ENCODE results near the gene THSD7B. TPM values are rescaled to one million over a fixed set of nuclear protein-coding genes. Genes with fewer than 3 reads are reported as not detected.
"Not testable (repeated sequence)": the region's sequence is repeated elsewhere in the genome, so short reads cannot be mapped to it uniquely, and the experiment has no call there.

THSD7B gene
- total RNA-seq, 2 donors from 2014 or later, result 0.51 to 5.4 TPM

- Histone ChIP-seq H3K4me1 (replicated peaks) (no peaks in the 10 kb centered on the region), H3K4me3 (no peak overlapping the region), H3K27ac (no peak overlapping the region), H3K9me3 (no peaks in the 10 kb centered on the region), H3K27me3 (replicated peaks; ENCODE audit: insufficient read depth) (no peaks in the 10 kb centered on the region), H3K36me3 (no peaks in the 10 kb centered on the region)
- intact Hi-C loops (cut with DNase I), result no loop called here
- DNase-seq (ENCODE audit: low spot score), result no peak
- no peak for TF ChIP-seq POLR2A (IDR thresholded peaks at IDR 0.05)
- no peak for TF ChIP-seq POLR2AphosphoS5 (IDR thresholded peaks at IDR 0.05)
- no peak for TF ChIP-seq CTCF (IDR thresholded peaks at IDR 0.05)
Observed at GRCh38 chr2:137049518-137049917, 284.2 kb downstream of the THSD7B start.

- Histone ChIP-seq H3K9me3 (no peaks in the 10 kb centered on the region), H3K4me1 (replicated peaks) (no peaks in the 10 kb centered on the region), H3K27ac (no peak overlapping the region), H3K4me3 (no peak overlapping the region), H3K27me3 (replicated peaks; ENCODE audit: insufficient read depth) (no peaks in the 10 kb centered on the region), H3K36me3 (no peaks in the 10 kb centered on the region)
- DNase-seq (ENCODE audit: low spot score), result no peak
- WGBS, result 88% methylated on average over 2 of the region's 2 CpGs
- TF ChIP-seq CTCF (IDR thresholded peaks at IDR 0.05), result no peak
- TF ChIP-seq POLR2A (IDR thresholded peaks at IDR 0.05), result no peak
- no peak for TF ChIP-seq POLR2AphosphoS5 (IDR thresholded peaks at IDR 0.05)
- intact Hi-C loops (cut with DNase I), result no loop called here
Observed at GRCh38 chr2:137050949-137051348, 285.6 kb downstream of the THSD7B start.

GRCh38 chr2:137051778-137052398, 286.5 kb downstream of the THSD7B start:
- no peak overlapping the region for H3K27ac ChIP-seq
- TF ChIP-seq POLR2AphosphoS5 (IDR thresholded peaks at IDR 0.05), result no peak
- TF ChIP-seq CTCF (IDR thresholded peaks at IDR 0.05), result no peak
- no peak for TF ChIP-seq POLR2A (IDR thresholded peaks at IDR 0.05)
- no peaks in the 10 kb centered on the region for H3K36me3 ChIP-seq
- 46% methylated on average over 2 of the region's 2 CpGs for WGBS
- DNase-seq (ENCODE audit: low spot score), result no peak
- no peaks in the 10 kb centered on the region for H3K4me1 ChIP-seq (replicated peaks)
- intact Hi-C loops (cut with DNase I), result no loop called here
- no peaks in the 10 kb centered on the region for H3K27me3 ChIP-seq (replicated peaks; ENCODE audit: insufficient read depth)
- H3K9me3 ChIP-seq, result no peaks in the 10 kb centered on the region
- no peak overlapping the region for H3K4me3 ChIP-seq

- 94% methylated on average over 8 of the region's 8 CpGs for WGBS
- Histone ChIP-seq H3K36me3 (no peaks in the 10 kb centered on the region), H3K27me3 (replicated peaks; ENCODE audit: insufficient read depth) (no peaks in the 10 kb centered on the region), H3K9me3 (no peaks in the 10 kb centered on the region), H3K4me1 (replicated peaks) (no peaks in the 10 kb centered on the region), H3K4me3 (no peak overlapping the region), H3K27ac (no peak overlapping the region)
- TF ChIP-seq POLR2A (IDR thresholded peaks at IDR 0.05), result no peak
- no peak for TF ChIP-seq CTCF (IDR thresholded peaks at IDR 0.05)
- no peak for TF ChIP-seq POLR2AphosphoS5 (IDR thresholded peaks at IDR 0.05)
- no peak for DNase-seq (ENCODE audit: low spot score)
- intact Hi-C loops (cut with DNase I), result no loop called here
Observed at GRCh38 chr2:137056704-137057103, 291.4 kb downstream of the THSD7B start.

- H3K27ac ChIP-seq; H3K4me1 ChIP-seq (replicated peaks); H3K36me3 ChIP-seq; H3K27me3 ChIP-seq (replicated peaks; ENCODE audit: insufficient read depth); DNase-seq (ENCODE audit: low spot score); H3K9me3 ChIP-seq; intact Hi-C loops (cut with DNase I); H3K4me3 ChIP-seq: not testable (repeated sequence)
- 94% methylated on average over 22 of the region's 22 CpGs for WGBS
Observed at GRCh38 chr2:137076111-137076765, 310.9 kb downstream of the THSD7B start.

Measured in prostate gland (tissue), 2 donors.